Adrenal gland (tissue), 12 donors: ENCODE results near the gene CC2D2B. TPM values are rescaled to one million over a fixed set of nuclear protein-coding genes. Genes with fewer than 3 reads are reported as not detected.

Source experiments
- DNase-seq, 7 donors: peaks; one replicate each; pipeline ENCODE4 v3.0.0-alpha.2; 2019 to 2020
- H3K27ac ChIP-seq, 5 donors: fragments of 200-600 bp; sonication (generic) in 4 of 5; 1 replicate in 3 of 5; 2 replicates in 2 of 5; pipeline versions ENCODE4 v1.5.1 to v1.8.0; 2016 to 2020; ENCODE audit warnings: mild to moderate bottlenecking in 1 of 5
- H3K27me3 ChIP-seq: fragments of 200-600 bp; 2 replicates; pipeline ENCODE4 v1.8.0; 2021
- H3K36me3 ChIP-seq, 2 donors: fragments of 200-600 bp; replicated peaks in 1 of 2; 1 replicate in 1 of 2; 2 replicates in 1 of 2; pipeline versions ENCODE4 v1.5.1 to v1.8.0; 2018 to 2022
- H3K4me1 ChIP-seq, 2 donors: fragments of 200-600 bp; replicated peaks in 1 of 2; 1 replicate in 1 of 2; 2 replicates in 1 of 2; pipeline versions ENCODE4 v1.5.1 to v1.8.0; 2018 to 2021
- H3K4me3 ChIP-seq, 4 donors: fragments of 200-600 bp; sonication (generic) in 3 of 4; one replicate each; pipeline ENCODE4 v1.5.1; 2016 to 2018
- H3K9me3 ChIP-seq, 3 donors: fragments of 200-600 bp; sonication (generic) in 1 of 3; replicated peaks in 1 of 3; 1 replicate in 2 of 3; 2 replicates in 1 of 3; pipeline versions ENCODE4 v1.5.1 to v1.8.0; 2016 to 2021
- POLR2A ChIP-seq, 2 donors: fragments of 450-650 bp; IDR thresholded peaks; one replicate each; pipeline ENCODE4 v1.6.1; 2017; ENCODE audit warnings: antibody characterized with exemption in 2 of 2, mild to moderate bottlenecking in 2 of 2, moderate library complexity in 1 of 2
- WGBS, 4 donors: extraction: QIAGEN DNeasy Blood & Tissue Kit in 2 of 4; methylation state at CpG; one replicate each; pipeline versions ENCODE4 v1.1.5 to v1.1.7; 2013 to 2017; 5-methylcytosine and 5-hydroxymethylcytosine counted together
- intact Hi-C, 2 donors: fragments of 100-400 bp; cut with DNase I; formaldehyde crosslinking; loops; one replicate each; pipeline versions ENCODE4 v1.14.1 to v1.15.0; 2022 to 2023
- polyA plus RNA-seq, 3 donors: library from polyadenylated mRNA; stranded (reverse); fragments of 200-250 nt in 2 of 3; fragments of 350-450 nt in 1 of 3; fragmentation: Illumina TruSeq in 1 of 3; extraction: RNeasy Lipid Tissue Mini Kit (QIAGEN cat#74804) in 1 of 3; gene quantifications; one replicate each; pipeline ENCODE4 v1.2.3, GENCODE V29; 2013 to 2014
- total RNA-seq, 9 donors: library from RNA; depleted of rRNA in 4 of 9; stranded (reverse); fragments of >200 nt in 4 of 9; fragments of 120-200 nt in 1 of 9; fragmentation: NEBNext Ultra II Directional in 1 of 9; extraction: Animal tissue kit (Norgen Biotek cat#: 25700) in 1 of 9; gene quantifications; one replicate each; pipeline versions ENCODE4 v1.1.0 to v1.2.4, GENCODE V29; 2013 to 2023
- TF ChIP-seq, protein P1 (sequence below), 6 experiments: fragments of 450-650 bp in 4 of 6; fragments of 200-600 bp in 2 of 6; sonication (generic) in 1 of 6; IDR thresholded peaks; 1 replicate in 5 of 6; 2 replicates in 1 of 6; pipeline versions ENCODE4 v1.5.1 to v1.8.0; 2016 to 2021; ENCODE audit warnings: antibody characterized with exemption in 6 of 6, mild to moderate bottlenecking in 2 of 6, moderate library complexity in 1 of 6
- donor health status: healthy with polysubstance abuse.
- donor health status: Bipolar disorder and iron deficiency.
- donor health status: DM: yes; HTN: yes; CAD: no.
- donor health status: DM: no; HTN: no; CAD: no.
- donor health status: DM: no; HTN: no; CAD: no.
- donor health status: DM: yes; HTN: yes; CAD: no.

Gene CC2D2B
- total and polyA plus RNA-seq, 12 donors, result 0.29 to 3.4 (median 0.99) TPM; not detected in 1

DNA sequence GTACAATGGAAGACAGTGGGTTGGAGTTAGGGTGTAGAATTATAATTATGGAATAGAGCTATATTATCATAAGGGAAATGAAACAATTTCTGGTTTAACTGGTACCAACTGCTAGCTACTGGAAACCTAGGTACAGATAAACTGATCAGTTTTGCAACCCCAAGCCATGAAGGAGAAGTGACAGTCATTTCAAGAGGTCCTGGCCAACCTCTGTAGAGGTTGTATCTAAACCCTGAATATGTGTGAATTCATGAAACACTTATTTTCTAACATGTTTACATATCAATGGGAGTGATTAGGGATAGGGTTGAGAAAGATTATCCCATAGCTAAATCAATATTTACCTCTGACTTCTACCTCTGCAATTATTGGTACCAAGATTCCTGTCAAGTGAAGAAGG lies 29.9 kb upstream of the CC2D2B start:
- Histone ChIP-seq H3K4me1 (peaks cover 12 to 17% of the 10 kb centered on the region in 2 donors), H3K36me3 (peaks cover 0 to 10% of the 10 kb centered on the region in 2 donors)
- intact Hi-C loops, result no loop called here

GRCh38 chr10:95880704-95881103 lies 27.1 kb upstream of the CC2D2B start:
- no peak for DNase-seq
- Histone ChIP-seq H3K4me1 (peaks cover 12 to 17% of the 10 kb centered on the region in 2 donors), H3K4me3 (no peak overlapping the region), H3K36me3 (peaks cover 0 to 9% of the 10 kb centered on the region in 2 donors), H3K9me3 (no peaks in the 10 kb centered on the region), H3K27me3 (no peaks in the 10 kb centered on the region), H3K27ac (peak overlapping the region in 3 of 5 donors; percentile 7 to 67 (median 63))
- intact Hi-C loops, result no loop called here
- no peak for TF ChIP-seq POLR2A (IDR thresholded peaks at IDR 0.05)
- TF ChIP-seq, protein P1, sequence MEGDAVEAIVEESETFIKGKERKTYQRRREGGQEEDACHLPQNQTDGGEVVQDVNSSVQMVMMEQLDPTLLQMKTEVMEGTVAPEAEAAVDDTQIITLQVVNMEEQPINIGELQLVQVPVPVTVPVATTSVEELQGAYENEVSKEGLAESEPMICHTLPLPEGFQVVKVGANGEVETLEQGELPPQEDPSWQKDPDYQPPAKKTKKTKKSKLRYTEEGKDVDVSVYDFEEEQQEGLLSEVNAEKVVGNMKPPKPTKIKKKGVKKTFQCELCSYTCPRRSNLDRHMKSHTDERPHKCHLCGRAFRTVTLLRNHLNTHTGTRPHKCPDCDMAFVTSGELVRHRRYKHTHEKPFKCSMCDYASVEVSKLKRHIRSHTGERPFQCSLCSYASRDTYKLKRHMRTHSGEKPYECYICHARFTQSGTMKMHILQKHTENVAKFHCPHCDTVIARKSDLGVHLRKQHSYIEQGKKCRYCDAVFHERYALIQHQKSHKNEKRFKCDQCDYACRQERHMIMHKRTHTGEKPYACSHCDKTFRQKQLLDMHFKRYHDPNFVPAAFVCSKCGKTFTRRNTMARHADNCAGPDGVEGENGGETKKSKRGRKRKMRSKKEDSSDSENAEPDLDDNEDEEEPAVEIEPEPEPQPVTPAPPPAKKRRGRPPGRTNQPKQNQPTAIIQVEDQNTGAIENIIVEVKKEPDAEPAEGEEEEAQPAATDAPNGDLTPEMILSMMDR (IDR thresholded peaks at IDR 0.05), result no peak
- 55 to 73% (median 59%) methylated on average over 2 of the region's 2 CpGs for WGBS, 4 donors

More for the DNA sequence above, 29.9 kb upstream of the CC2D2B start:
- H3K9me3 ChIP-seq, result no peaks in the 10 kb centered on the region
- H3K4me3 ChIP-seq, result no peak overlapping the region
- no peak for DNase-seq
- H3K27me3 ChIP-seq, result no peaks in the 10 kb centered on the region
- no peak overlapping the region for H3K27ac ChIP-seq
- TF ChIP-seq, protein P1 (IDR thresholded peaks at IDR 0.05), result no peak
- no peak for TF ChIP-seq POLR2A (IDR thresholded peaks at IDR 0.05)

GRCh38 chr10:95881316-95881715 lies 26.5 kb upstream of the CC2D2B start:
- Histone ChIP-seq H3K27me3 (no peaks in the 10 kb centered on the region), H3K9me3 (no peaks in the 10 kb centered on the region), H3K36me3 (peaks cover 0 to 3% of the 10 kb centered on the region in 2 donors), H3K27ac (peak overlapping the region in 3 of 5 donors; percentile 7 to 67 (median 63)), H3K4me1 (peaks cover 12 to 17% of the 10 kb centered on the region in 2 donors), H3K4me3 (no peak overlapping the region)
- TF ChIP-seq, protein P1 (IDR thresholded peaks at IDR 0.05), result no peak
- no peak for TF ChIP-seq POLR2A (IDR thresholded peaks at IDR 0.05)
- intact Hi-C loops, result no loop called here
- DNase-seq, result no peak

DNA sequence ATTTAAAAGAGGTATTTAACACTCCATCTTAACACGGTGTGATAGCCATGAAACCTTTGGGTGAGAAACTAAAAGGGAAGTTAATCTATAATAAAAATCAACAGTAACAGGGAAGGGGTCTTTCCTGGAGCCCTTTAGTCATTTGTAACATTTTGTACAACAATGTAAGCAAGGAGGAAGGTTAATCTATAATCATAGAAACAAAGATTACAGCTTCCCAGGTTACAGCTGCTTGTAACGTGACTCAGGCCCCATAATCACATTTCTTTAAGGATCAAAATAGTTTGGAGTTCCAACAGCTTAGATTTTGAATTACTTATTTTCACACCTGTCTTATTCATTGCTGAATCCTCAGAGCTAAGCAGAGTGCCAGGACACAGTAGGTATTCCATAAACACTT lies 17.9 kb upstream of the CC2D2B start:
- H3K36me3 ChIP-seq, result no peaks in the 10 kb centered on the region
- TF ChIP-seq POLR2A (IDR thresholded peaks at IDR 0.05), result no peak
- TF ChIP-seq, protein P1 (IDR thresholded peaks at IDR 0.05), result no peak
- H3K4me3 ChIP-seq, result no peak overlapping the region
- H3K27me3 ChIP-seq, result no peaks in the 10 kb centered on the region
- H3K4me1 ChIP-seq, result no peaks in the 10 kb centered on the region
- H3K9me3 ChIP-seq, result no peaks in the 10 kb centered on the region
- no peak for DNase-seq
- no peak overlapping the region for H3K27ac ChIP-seq
- intact Hi-C loops, result no loop called here
- WGBS, 4 donors, result 81 to 86% (median 84%) methylated on average over 2 of the region's 2 CpGs
